T-helper 22 cell (primary cell): ENCODE results near the gene DIPK1A.

ENCODE experiments used
- DNase-seq: peaks from one replicate; pipeline ENCODE4 v3.0.0-alpha.2; 2020; ENCODE audit warnings: low read depth

Gene DIPK1A

GRCh38 chr1:92803140-92803887 is 157.9 kb downstream of the DIPK1A start:
- DNase-seq: no peak

DNA sequence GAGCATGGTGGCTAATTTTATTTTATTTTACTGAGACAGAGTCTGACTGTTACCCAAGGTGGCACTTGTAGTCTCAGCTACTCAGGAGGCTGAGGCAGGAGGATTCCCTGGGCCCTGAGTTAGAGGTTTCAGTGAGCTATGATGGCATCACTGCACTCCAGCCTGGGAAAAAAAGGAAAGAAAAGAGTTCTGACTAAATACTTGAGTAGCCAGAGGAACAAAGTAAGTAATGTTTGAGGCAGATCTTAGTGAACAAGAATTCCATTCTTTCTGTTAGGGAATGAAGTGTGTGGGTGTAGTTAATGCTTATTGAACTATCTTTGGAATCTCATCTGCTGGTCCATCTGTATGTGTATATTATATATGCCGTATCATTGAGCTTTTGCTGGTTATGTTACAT is 163.3 kb downstream of the DIPK1A start:
- DNase-seq: no peak

GRCh38 chr1:92797297-92797696 is 164.0 kb downstream of the DIPK1A start:
- DNase-seq: no peak

DNA sequence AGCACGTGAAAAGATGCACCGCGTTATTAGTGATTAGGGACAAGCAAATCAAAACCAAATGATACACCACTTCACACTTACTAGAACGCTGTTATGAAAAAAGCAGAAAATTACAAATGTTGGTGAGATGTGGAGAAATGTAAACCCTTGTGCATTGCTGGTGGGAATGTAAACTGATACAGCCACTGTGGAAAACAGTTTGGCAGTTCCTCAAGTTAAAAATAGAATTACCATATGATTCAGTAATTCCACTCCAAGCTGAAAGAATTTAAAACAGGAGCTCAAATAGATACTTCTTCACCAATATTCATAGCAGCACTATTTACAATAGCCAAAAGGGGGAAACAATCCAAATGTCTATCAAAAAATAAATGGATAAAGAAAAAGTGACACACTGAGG is 166.1 kb downstream of the DIPK1A start:
- DNase-seq: no peak

GRCh38 chr1:92792340-92792782 is 168.9 kb downstream of the DIPK1A start:
- no peak for DNase-seq
